Measurements from ENCODE around the gene RNF123.

DNA sequence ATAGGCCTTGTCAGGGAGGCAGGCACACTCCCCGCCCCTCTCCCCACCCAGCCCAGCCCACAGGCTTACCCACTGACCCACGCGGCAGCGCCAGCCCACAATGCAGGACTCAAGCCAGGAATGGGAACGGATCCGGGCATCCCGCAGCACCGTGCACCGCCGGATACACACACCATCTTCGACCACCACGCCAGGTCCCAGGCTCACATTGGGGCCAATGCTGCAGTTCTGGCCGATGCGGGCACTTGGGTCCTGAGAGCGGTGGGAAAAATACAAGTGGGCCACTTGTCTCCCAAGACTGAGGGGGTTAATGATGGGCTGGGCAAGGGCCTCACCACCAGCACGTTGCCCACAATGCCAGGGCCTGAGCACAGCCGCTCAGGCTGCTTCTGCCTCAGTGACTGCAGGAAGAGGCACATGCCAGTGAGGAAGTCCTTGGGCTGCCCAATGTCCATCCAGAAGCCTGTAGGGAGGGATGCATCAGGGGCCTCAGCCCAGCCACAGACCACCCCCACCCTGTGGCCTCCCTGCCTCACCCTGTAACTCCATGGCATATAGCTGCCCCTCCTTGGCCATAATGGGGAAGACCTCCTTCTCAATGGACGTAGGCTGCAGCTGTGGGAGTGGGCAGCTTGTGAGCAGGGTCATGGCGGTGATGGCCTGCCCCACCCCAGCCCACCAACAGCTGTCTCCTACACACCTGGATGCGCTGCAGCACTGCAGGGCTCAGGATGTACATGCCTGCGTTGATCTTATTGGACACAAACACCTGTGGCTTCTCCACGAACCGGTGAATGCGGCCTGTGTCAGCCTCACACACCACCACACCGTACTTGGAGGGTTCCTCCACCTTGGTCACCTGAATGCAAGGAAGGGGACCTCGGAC, 32.8 kb downstream of the RNF123 start:
- TF ChIP-seq MXI1 (IDR thresholded peaks at IDR 0.05; ENCODE audit: low read depth, low read length), result no peak
- TF ChIP-seq RXRA (IDR thresholded peaks at IDR 0.05; ENCODE audit: borderline replicate concordance, low read depth), result no peak

All from SK-N-SH (cell line).